ENCODE data around the gene CA10.

Gene CA10

DNA sequence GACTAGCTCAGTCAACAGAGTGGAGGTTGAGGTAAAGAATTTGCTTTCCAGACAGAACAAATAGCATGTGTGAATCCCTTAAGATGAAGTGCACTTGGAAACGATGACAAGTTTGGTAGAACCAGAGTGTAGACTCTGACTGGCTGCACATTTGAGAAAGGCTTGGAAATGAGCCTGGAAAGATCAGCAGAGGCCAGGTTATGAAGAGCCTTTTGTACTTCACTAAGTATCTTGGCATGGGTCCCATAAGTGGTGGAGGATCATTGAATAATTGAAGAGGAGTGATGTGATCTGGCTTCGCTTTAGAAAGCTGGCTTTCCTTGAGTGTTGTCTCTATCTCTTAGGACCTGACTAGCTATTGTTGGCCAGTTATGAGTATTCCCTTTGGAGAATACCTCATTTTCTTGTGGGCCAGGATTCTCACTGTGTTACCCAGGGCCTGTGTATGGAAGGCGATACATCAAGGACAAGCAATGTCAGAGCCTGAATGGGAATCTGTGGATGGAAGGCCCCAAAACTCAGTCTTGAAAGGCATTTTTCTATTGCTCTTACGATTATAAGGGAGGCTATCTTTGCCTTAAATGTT, 568.4 kb downstream of the CA10 start:
- Mint-ChIP-seq H3K27ac (no peak overlapping the region), H3K4me3 (no peak overlapping the region), H3K36me3 (ENCODE audit: low read depth) (no peaks in the 10 kb centered on the region), H3K27me3 (peaks cover 6% of the 10 kb centered on the region), H3K4me1 (ENCODE audit: low read depth) (no peaks in the 10 kb centered on the region), H3K9me3 (peaks cover 15% of the 10 kb centered on the region)
- DNase-seq, result no peak

GRCh38 chr17:51588063-51588462, 570.5 kb downstream of the CA10 start:
- no peaks in the 10 kb centered on the region for H3K4me1 Mint-ChIP-seq (ENCODE audit: low read depth)
- no peak overlapping the region for H3K4me3 Mint-ChIP-seq
- H3K36me3 Mint-ChIP-seq (ENCODE audit: low read depth), result no peaks in the 10 kb centered on the region
- peaks cover 10% of the 10 kb centered on the region for H3K27me3 Mint-ChIP-seq
- H3K27ac Mint-ChIP-seq, result no peak overlapping the region
- peaks cover 15% of the 10 kb centered on the region for H3K9me3 Mint-ChIP-seq
- no peak for DNase-seq

- no peak for DNase-seq
- Mint-ChIP-seq H3K9me3 (peaks cover 15% of the 10 kb centered on the region), H3K4me3 (no peak overlapping the region), H3K27me3 (peaks cover 10% of the 10 kb centered on the region), H3K36me3 (ENCODE audit: low read depth) (no peaks in the 10 kb centered on the region), H3K27ac (no peak overlapping the region), H3K4me1 (ENCODE audit: low read depth) (no peaks in the 10 kb centered on the region)
These were observed 571.0 kb downstream of the CA10 start for GRCh38 chr17:51587516-51587915.

- no peaks in the 10 kb centered on the region for H3K4me1 Mint-ChIP-seq (ENCODE audit: low read depth)
- H3K27ac Mint-ChIP-seq, result no peak overlapping the region
- no peak overlapping the region for H3K4me3 Mint-ChIP-seq
- peaks cover 16% of the 10 kb centered on the region for H3K9me3 Mint-ChIP-seq
- no peaks in the 10 kb centered on the region for H3K36me3 Mint-ChIP-seq (ENCODE audit: low read depth)
- peaks cover 12% of the 10 kb centered on the region for H3K27me3 Mint-ChIP-seq
- DNase-seq, result no peak
These were observed 572.9 kb downstream of the CA10 start for GRCh38 chr17:51585514-51586104.

DNA sequence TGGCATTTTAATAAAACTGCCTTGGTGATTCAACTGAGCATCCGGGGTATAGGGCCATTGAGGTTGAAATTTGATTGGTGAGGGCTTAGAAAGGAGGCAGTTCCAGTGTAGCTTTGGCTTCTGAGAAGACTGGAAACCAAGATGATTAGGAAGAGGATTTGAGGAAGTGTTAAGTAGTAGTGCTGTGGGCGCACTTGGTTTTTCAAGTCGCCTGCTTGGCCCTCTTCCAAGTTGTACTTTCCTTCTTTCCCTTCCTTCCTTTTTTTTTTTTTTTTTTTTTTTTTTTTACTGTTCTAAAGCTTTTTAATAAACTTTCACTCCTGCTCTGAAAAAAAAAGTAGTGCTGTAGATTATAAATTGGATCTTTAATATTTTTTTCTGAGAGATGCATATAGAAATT, 577.6 kb downstream of the CA10 start:
- Mint-ChIP-seq H3K4me3 (no peak overlapping the region), H3K36me3 (ENCODE audit: low read depth) (no peaks in the 10 kb centered on the region), H3K27ac (no peak overlapping the region), H3K4me1 (ENCODE audit: low read depth) (no peaks in the 10 kb centered on the region), H3K27me3 (peaks cover 34% of the 10 kb centered on the region), H3K9me3 (peaks cover 15% of the 10 kb centered on the region)
- DNase-seq, result no peak
